Activated naive CD4-positive, alpha-beta T cell (primary cell): ENCODE data around the gene MYO9A.

Source experiments
- DNase-seq, 4 experiments: peaks; one replicate each; lab custom pipeline; 2025; lab: John Stamatoyannopoulos, UW

The MYO9A gene

GRCh38 chr15:71782422-71783165, 335.4 kb downstream of the MYO9A start:
- no peak for DNase-seq

- DNase-seq, result no peak
Observed at GRCh38 chr15:71781965-71782265, 336.0 kb downstream of the MYO9A start.

GRCh38 chr15:71781179-71781964, 336.6 kb downstream of the MYO9A start:
- no peak for DNase-seq

- peak in 1 of 4 experiments; percentile 21 for DNase-seq
Observed at GRCh38 chr15:71780115-71780976, 337.6 kb downstream of the MYO9A start.

GRCh38 chr15:71779073-71779797, 338.7 kb downstream of the MYO9A start:
- no peak for DNase-seq

- DNase-seq, result no peak
Observed at GRCh38 chr15:71777216-71777943, 340.6 kb downstream of the MYO9A start.

- DNase-seq, result no peak
Observed at GRCh38 chr15:71776304-71776703, 341.6 kb downstream of the MYO9A start.

GRCh38 chr15:71775856-71776255, 342.1 kb downstream of the MYO9A start:
- DNase-seq, result no peak

GRCh38 chr15:71773206-71773859, 344.6 kb downstream of the MYO9A start:
- no peak for DNase-seq
